GM23248 (cell line): ENCODE results near the gene MNAT1.

Experiments used
- EZH2 ChIP-seq: fragments of 200-600 bp; sonication (generic); IDR thresholded peaks from 2 replicates; pipeline ENCODE4 v1.6.1; 2018; ENCODE audit warnings: antibody characterized with exemption, mild to moderate bottlenecking; ENCODE audit not compliant: insufficient read depth, poor library complexity, severe bottlenecking
- EZH2phosphoT487 ChIP-seq: fragments of 200-600 bp; sonication (generic); IDR thresholded peaks from 2 replicates; pipeline ENCODE4 v1.6.1; 2018; ENCODE audit warnings: antibody characterized with exemption, moderate library complexity, mild to moderate bottlenecking, low read depth; ENCODE audit not compliant: insufficient read depth

DNA sequence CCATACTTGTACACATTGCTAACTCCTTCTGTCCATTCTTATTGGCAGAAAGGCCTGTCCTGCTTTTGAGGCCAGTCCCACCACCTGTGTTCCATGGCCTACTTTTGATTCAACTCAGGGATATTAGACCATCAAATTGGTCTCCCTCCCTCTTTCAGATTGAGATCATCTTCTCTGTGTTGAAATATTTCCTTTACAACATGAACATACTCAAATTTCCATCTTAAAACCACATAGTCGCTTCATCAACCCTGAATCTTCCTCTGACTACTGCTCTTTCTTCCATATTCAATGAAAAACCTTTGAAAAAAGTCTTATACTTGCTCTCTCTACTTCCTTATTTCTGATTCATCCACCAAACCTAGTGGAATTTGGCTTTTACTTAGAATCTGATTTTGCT is 211.4 kb downstream of the MNAT1 start:
- TF ChIP-seq EZH2phosphoT487 (no peak), EZH2 (no peak)
